K562 (cell line): ENCODE data around the gene HAP1. TPM values are rescaled to one million over a fixed set of nuclear protein-coding genes. Genes with fewer than 3 reads are reported as not detected.

Source experiments
- CBX3 ChIP-seq, 2 experiments: IDR thresholded peaks; 1 replicate in 1 of 2; 2 replicates in 1 of 2; pipeline ENCODE4 v1.6.1; 2012; ENCODE audit warnings: inconsistent platforms in 2 of 2, low read length in 2 of 2, borderline replicate concordance in 1 of 2, control low read depth in 1 of 2
- FIP1L1 ChIP-seq: fragments of 200-400 bp; formaldehyde crosslinking; IDR thresholded peaks from 2 replicates; pipeline ENCODE4 v1.6.1; 2018; ENCODE audit warnings: mild to moderate bottlenecking, low read depth, low read length; ENCODE audit not compliant: poor library complexity, severe bottlenecking
- FOXJ2 ChIP-seq: fragments of 200-800 bp; sonication (Bioruptor generic); IDR thresholded peaks from 2 replicates; pipeline ENCODE4 v1.6.1; 2016; ENCODE audit warnings: missing genetic modification characterization, missing compliant biosample characterization
- GMEB1 ChIP-seq: fragments of 250-450 bp; sonication (Bioruptor Pico); IDR thresholded peaks from 2 replicates; pipeline ENCODE4 v1.4.0; 2020; ENCODE audit warnings: mild to moderate bottlenecking
- HDGF ChIP-seq: fragments of 450-650 bp; IDR thresholded peaks from 2 replicates; pipeline ENCODE4 v1.6.1; 2016
- MYNN ChIP-seq, 2 experiments: sonication (generic); formaldehyde crosslinking in 1 of 2; IDR thresholded peaks; 2 replicates each; pipeline versions ENCODE4 v1.5.0 to v1.6.1; 2016 to 2020; ENCODE audit warnings: antibody characterized with exemption in 1 of 2, missing genetic modification reagents in 1 of 2
- SMAD2 ChIP-seq: fragments of 150-350 bp; IDR thresholded peaks from 2 replicates; pipeline ENCODE4 v1.6.1; 2014; ENCODE audit warnings: low read depth, mild to moderate bottlenecking, low read length
- SRF ChIP-seq, 2 experiments: fragments of 250-450, 450-650 bp in 1 of 2; sonication (Bioruptor Pico) in 1 of 2; sonication (generic) in 1 of 2; formaldehyde crosslinking; IDR thresholded peaks; 2 replicates each; pipeline versions ENCODE4 v1.5.0 to v1.5.1; 2020 to 2022; ENCODE audit warnings: mild to moderate bottlenecking in 1 of 2, missing genetic modification reagents in 1 of 2
- U2AF1 ChIP-seq: fragments of 200-400 bp; formaldehyde crosslinking; optimal IDR thresholded peaks from 2 replicates; pipeline ENCODE3; 2017; ENCODE audit warnings: mild to moderate bottlenecking, low read depth, low read length, moderate library complexity
- ZC3H8 ChIP-seq: fragments of 450-650 bp; IDR thresholded peaks from 2 replicates; pipeline ENCODE4 v1.6.1; 2017
- ZNF175 ChIP-seq: fragments of 200-800 bp; sonication (Bioruptor generic); IDR thresholded peaks from 2 replicates; pipeline ENCODE4 v1.6.1; 2016; ENCODE audit warnings: low read depth, mild to moderate bottlenecking, missing genetic modification characterization, missing compliant biosample characterization
- polyA plus RNA-seq, 8 experiments: library from polyadenylated mRNA; depleted of rRNA in 4 of 8; stranded (reverse) in 5 of 8; unstranded in 3 of 8; fragments of >200 nt; fragmentation: Nextera tagmentation in 2 of 8; fragmentation: Illumina TruSeq in 1 of 8; extraction: Ambion mirVana in 2 of 8; extraction: Trizol in 1 of 8; gene quantifications; 2 replicates each; pipeline versions ENCODE4 v1.2.1 to v1.2.3, GENCODE V29; 2011 to 2014; ENCODE audit warnings: inconsistent platforms in 1 of 8, missing spikeins in 1 of 8
- total RNA-seq, 7 experiments: library from RNA; depleted of rRNA in 6 of 7; stranded (reverse); fragments of >200 nt in 6 of 7; fragmentation: Illumina TruSeq in 2 of 7; extraction: Trizol in 2 of 7; gene quantifications; 2 replicates each; pipeline versions ENCODE4 v1.2.1 to v1.2.3, GENCODE V29; 2011 to 2021; ENCODE audit warnings: low replicate concordance in 1 of 7
- TF ChIP-seq, protein P1 (sequence below): fragments of 200-600 bp; sonication (generic); IDR thresholded peaks from one replicate; pipeline ENCODE4 v1.6.1; 2012; ENCODE audit warnings: mild to moderate bottlenecking, low read depth, low read length, inconsistent platforms
- TF ChIP-seq, protein P2 (sequence below): fragments of 250-450 bp; sonication (Bioruptor Pico); IDR thresholded peaks from 2 replicates; pipeline ENCODE4 v1.9.0; 2021; ENCODE audit warnings: mild to moderate bottlenecking
- TF ChIP-seq, protein P3 (sequence below): fragments of 450-650 bp; IDR thresholded peaks from 2 replicates; pipeline ENCODE4 v1.6.1; 2017; ENCODE audit warnings: mild to moderate bottlenecking, moderate library complexity

Gene HAP1
- total and polyA plus RNA-seq, 9 of the 15 experiments (the other 6 are each of a cell fraction or from before 2014, with no cell fraction given), result under 0.01 to 0.09 (median 0.04) TPM; not detected in 6

- TF ChIP-seq, protein P1, sequence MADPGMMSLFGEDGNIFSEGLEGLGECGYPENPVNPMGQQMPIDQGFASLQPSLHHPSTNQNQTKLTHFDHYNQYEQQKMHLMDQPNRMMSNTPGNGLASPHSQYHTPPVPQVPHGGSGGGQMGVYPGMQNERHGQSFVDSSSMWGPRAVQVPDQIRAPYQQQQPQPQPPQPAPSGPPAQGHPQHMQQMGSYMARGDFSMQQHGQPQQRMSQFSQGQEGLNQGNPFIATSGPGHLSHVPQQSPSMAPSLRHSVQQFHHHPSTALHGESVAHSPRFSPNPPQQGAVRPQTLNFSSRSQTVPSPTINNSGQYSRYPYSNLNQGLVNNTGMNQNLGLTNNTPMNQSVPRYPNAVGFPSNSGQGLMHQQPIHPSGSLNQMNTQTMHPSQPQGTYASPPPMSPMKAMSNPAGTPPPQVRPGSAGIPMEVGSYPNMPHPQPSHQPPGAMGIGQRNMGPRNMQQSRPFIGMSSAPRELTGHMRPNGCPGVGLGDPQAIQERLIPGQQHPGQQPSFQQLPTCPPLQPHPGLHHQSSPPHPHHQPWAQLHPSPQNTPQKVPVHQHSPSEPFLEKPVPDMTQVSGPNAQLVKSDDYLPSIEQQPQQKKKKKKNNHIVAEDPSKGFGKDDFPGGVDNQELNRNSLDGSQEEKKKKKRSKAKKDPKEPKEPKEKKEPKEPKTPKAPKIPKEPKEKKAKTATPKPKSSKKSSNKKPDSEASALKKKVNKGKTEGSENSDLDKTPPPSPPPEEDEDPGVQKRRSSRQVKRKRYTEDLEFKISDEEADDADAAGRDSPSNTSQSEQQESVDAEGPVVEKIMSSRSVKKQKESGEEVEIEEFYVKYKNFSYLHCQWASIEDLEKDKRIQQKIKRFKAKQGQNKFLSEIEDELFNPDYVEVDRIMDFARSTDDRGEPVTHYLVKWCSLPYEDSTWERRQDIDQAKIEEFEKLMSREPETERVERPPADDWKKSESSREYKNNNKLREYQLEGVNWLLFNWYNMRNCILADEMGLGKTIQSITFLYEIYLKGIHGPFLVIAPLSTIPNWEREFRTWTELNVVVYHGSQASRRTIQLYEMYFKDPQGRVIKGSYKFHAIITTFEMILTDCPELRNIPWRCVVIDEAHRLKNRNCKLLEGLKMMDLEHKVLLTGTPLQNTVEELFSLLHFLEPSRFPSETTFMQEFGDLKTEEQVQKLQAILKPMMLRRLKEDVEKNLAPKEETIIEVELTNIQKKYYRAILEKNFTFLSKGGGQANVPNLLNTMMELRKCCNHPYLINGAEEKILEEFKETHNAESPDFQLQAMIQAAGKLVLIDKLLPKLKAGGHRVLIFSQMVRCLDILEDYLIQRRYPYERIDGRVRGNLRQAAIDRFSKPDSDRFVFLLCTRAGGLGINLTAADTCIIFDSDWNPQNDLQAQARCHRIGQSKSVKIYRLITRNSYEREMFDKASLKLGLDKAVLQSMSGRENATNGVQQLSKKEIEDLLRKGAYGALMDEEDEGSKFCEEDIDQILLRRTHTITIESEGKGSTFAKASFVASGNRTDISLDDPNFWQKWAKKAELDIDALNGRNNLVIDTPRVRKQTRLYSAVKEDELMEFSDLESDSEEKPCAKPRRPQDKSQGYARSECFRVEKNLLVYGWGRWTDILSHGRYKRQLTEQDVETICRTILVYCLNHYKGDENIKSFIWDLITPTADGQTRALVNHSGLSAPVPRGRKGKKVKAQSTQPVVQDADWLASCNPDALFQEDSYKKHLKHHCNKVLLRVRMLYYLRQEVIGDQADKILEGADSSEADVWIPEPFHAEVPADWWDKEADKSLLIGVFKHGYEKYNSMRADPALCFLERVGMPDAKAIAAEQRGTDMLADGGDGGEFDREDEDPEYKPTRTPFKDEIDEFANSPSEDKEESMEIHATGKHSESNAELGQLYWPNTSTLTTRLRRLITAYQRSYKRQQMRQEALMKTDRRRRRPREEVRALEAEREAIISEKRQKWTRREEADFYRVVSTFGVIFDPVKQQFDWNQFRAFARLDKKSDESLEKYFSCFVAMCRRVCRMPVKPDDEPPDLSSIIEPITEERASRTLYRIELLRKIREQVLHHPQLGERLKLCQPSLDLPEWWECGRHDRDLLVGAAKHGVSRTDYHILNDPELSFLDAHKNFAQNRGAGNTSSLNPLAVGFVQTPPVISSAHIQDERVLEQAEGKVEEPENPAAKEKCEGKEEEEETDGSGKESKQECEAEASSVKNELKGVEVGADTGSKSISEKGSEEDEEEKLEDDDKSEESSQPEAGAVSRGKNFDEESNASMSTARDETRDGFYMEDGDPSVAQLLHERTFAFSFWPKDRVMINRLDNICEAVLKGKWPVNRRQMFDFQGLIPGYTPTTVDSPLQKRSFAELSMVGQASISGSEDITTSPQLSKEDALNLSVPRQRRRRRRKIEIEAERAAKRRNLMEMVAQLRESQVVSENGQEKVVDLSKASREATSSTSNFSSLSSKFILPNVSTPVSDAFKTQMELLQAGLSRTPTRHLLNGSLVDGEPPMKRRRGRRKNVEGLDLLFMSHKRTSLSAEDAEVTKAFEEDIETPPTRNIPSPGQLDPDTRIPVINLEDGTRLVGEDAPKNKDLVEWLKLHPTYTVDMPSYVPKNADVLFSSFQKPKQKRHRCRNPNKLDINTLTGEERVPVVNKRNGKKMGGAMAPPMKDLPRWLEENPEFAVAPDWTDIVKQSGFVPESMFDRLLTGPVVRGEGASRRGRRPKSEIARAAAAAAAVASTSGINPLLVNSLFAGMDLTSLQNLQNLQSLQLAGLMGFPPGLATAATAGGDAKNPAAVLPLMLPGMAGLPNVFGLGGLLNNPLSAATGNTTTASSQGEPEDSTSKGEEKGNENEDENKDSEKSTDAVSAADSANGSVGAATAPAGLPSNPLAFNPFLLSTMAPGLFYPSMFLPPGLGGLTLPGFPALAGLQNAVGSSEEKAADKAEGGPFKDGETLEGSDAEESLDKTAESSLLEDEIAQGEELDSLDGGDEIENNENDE, result no peak
- TF ChIP-seq SMAD2 (no peak), FOXJ2 (no peak), GMEB1 (CRISPR knock-in tag) (no peak), FIP1L1 (no peak), CBX3 (IDR thresholded peaks at IDR 0.05; ENCODE audit: borderline replicate concordance in 1 of 2, low read length in 2 of 2) (peak in 1 of 2 experiments; percentile 89; a peak in 2 of 3 replicates), SRF (CRISPR knock-in tag; IDR thresholded peaks at IDR 0.05) (peak; percentile 40 to 95; a peak in 3 of 4 replicates), MYNN (IDR thresholded peaks at IDR 0.05) (peak; percentile 85), MYNN (CRISPR knock-in tag; IDR thresholded peaks at IDR 0.05) (no peak), U2AF1 (no peak), ZC3H8 (peak; percentile 99), HDGF (no peak), ZNF175 (CRISPR knock-in tag) (no peak)
- TF ChIP-seq, protein P2, sequence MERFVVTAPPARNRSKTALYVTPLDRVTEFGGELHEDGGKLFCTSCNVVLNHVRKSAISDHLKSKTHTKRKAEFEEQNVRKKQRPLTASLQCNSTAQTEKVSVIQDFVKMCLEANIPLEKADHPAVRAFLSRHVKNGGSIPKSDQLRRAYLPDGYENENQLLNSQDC (CRISPR knock-in tag), result peak; percentile 99
- TF ChIP-seq, protein P3, sequence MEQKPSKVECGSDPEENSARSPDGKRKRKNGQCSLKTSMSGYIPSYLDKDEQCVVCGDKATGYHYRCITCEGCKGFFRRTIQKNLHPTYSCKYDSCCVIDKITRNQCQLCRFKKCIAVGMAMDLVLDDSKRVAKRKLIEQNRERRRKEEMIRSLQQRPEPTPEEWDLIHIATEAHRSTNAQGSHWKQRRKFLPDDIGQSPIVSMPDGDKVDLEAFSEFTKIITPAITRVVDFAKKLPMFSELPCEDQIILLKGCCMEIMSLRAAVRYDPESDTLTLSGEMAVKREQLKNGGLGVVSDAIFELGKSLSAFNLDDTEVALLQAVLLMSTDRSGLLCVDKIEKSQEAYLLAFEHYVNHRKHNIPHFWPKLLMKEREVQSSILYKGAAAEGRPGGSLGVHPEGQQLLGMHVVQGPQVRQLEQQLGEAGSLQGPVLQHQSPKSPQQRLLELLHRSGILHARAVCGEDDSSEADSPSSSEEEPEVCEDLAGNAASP, result no peak
Measured at GRCh38 chr17:41678411-41678906, 56.0 kb downstream of the HAP1 start (continued).
